Measurements from ENCODE around the gene PCBP3.

PCBP3 gene

DNA sequence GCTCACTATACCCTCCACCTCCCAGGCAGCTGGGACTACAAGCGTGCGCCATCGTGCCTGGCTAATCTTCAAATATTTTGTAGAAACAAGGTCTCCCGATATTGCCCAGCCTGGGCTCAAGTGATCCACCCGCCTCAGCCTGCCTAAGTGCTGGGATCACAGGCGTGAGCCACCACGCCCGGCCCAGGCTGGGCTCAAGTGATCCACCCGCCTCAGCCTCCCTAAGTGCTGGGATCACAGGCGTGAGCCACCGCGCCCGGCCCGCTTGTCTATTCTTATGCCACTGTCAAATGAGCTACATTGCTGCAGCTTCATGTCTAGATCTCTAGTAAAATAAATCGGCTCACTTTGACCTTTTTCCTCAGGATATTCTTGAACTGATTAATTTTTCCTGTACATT, 230.3 kb downstream of the PCBP3 start:
- TF ChIP-seq, protein P1, sequence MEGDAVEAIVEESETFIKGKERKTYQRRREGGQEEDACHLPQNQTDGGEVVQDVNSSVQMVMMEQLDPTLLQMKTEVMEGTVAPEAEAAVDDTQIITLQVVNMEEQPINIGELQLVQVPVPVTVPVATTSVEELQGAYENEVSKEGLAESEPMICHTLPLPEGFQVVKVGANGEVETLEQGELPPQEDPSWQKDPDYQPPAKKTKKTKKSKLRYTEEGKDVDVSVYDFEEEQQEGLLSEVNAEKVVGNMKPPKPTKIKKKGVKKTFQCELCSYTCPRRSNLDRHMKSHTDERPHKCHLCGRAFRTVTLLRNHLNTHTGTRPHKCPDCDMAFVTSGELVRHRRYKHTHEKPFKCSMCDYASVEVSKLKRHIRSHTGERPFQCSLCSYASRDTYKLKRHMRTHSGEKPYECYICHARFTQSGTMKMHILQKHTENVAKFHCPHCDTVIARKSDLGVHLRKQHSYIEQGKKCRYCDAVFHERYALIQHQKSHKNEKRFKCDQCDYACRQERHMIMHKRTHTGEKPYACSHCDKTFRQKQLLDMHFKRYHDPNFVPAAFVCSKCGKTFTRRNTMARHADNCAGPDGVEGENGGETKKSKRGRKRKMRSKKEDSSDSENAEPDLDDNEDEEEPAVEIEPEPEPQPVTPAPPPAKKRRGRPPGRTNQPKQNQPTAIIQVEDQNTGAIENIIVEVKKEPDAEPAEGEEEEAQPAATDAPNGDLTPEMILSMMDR (conservative IDR thresholded peaks at IDR 0.05; ENCODE audit: low read depth, low read length) = no peak
- Histone ChIP-seq H3K4me1 (ENCODE audit: low read depth, poor library complexity, severe bottlenecking) (no peaks in the 10 kb centered on the region), H3K4me3 (IDR thresholded peaks at IDR 0.05; ENCODE audit: insufficient read depth, low read depth, low read length) (no peak overlapping the region)

DNA sequence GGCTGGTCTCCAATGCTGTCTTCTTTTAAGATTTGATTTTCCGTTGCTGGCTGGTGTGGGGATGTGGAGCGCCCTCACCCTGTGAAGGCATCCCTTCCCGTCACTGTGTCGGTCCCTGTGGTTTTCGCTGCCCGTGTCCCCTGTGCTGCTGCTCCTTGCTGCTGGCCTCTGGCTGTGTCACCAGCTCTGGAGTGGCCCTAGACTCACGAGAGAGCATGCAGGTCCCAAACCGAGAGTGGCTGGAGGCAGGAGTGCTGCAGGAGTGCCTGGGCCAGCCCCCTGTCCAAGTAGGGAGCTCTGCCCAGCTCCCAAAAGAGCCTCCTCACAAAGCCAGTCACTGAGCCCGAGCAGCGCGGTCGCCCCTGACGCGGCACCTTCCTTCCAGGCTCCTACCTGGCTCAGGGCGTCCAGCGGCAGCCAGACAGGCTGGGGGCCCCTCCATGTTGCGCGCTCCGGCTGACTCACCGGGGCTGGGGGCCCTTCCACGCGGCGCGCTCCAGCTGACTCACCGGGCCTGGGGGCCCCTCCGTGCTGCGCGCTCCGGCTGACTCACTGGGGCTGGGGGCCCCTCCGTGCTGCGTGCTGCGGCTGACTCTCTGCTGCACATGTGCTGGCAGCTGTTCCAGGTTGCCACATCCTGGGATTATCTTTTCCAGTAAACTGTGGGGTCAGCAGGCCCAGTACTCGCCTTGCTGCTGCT, 231.3 kb downstream of the PCBP3 start:
- Histone ChIP-seq H2AFZ (ENCODE audit: low read depth) (no peak overlapping the region), H3K27me3 (ENCODE audit: insufficient read depth, low read depth) (peaks cover 86% of the 10 kb centered on the region), H3K36me3 (ENCODE audit: insufficient read depth) (no peaks in the 10 kb centered on the region), H3K27ac (no peak overlapping the region), H4K20me1 (ENCODE audit: insufficient read depth) (no peaks in the 10 kb centered on the region), H3K4me1 (ENCODE audit: low read depth, poor library complexity, severe bottlenecking) (no peaks in the 10 kb centered on the region), H3K4me2 (no peak overlapping the region), H3K4me3 (IDR thresholded peaks at IDR 0.05; ENCODE audit: insufficient read depth, low read depth, low read length) (no peak overlapping the region), H3K9ac (no peak overlapping the region), H3K79me2 (ENCODE audit: insufficient read depth, low read depth) (no peaks in the 10 kb centered on the region)
- TF ChIP-seq, protein P1 (conservative IDR thresholded peaks at IDR 0.05; ENCODE audit: low read depth, low read length) = no peak

More for the DNA sequence above, 230.3 kb downstream of the PCBP3 start:
- Histone ChIP-seq H3K4me2 (no peak overlapping the region), H3K79me2 (ENCODE audit: insufficient read depth, low read depth) (no peaks in the 10 kb centered on the region), H4K20me1 (ENCODE audit: insufficient read depth) (no peaks in the 10 kb centered on the region), H3K27ac (no peak overlapping the region), H3K36me3 (ENCODE audit: insufficient read depth) (no peaks in the 10 kb centered on the region), H3K27me3 (ENCODE audit: insufficient read depth, low read depth) (peaks cover 86% of the 10 kb centered on the region), H2AFZ (ENCODE audit: low read depth) (no peak overlapping the region), H3K9ac (no peak overlapping the region)

DNA sequence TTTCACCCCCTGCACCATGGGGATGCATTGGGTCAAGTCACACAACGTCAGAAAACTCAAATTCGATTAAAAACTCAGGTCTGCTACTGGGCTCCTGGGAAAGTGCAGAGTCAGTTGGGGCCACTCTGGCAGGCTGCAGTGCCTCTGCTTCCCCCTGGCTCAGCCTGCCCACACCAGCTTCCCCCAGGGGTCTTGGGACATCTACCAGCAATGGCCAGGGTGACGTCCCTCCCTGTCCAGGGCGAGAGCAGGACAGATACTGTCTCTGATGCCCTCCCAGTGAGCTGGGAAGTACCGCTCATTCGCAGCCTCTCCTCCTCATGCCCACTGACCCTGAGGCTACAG, 231.9 kb downstream of the PCBP3 start:
- no peak overlapping the region for H3K27ac ChIP-seq
- peaks cover 86% of the 10 kb centered on the region for H3K27me3 ChIP-seq (ENCODE audit: insufficient read depth, low read depth)
- H3K4me2 ChIP-seq = no peak overlapping the region
- H3K36me3 ChIP-seq (ENCODE audit: insufficient read depth) = no peaks in the 10 kb centered on the region
- H3K9ac ChIP-seq = no peak overlapping the region
- no peak overlapping the region for H3K4me3 ChIP-seq (IDR thresholded peaks at IDR 0.05; ENCODE audit: insufficient read depth, low read depth, low read length)
- no peaks in the 10 kb centered on the region for H4K20me1 ChIP-seq (ENCODE audit: insufficient read depth)
- TF ChIP-seq, protein P1 (conservative IDR thresholded peaks at IDR 0.05; ENCODE audit: low read depth, low read length) = no peak
- no peak overlapping the region for H2AFZ ChIP-seq (ENCODE audit: low read depth)
- no peaks in the 10 kb centered on the region for H3K79me2 ChIP-seq (ENCODE audit: insufficient read depth, low read depth)
- H3K4me1 ChIP-seq (ENCODE audit: low read depth, poor library complexity, severe bottlenecking) = no peaks in the 10 kb centered on the region

DNA sequence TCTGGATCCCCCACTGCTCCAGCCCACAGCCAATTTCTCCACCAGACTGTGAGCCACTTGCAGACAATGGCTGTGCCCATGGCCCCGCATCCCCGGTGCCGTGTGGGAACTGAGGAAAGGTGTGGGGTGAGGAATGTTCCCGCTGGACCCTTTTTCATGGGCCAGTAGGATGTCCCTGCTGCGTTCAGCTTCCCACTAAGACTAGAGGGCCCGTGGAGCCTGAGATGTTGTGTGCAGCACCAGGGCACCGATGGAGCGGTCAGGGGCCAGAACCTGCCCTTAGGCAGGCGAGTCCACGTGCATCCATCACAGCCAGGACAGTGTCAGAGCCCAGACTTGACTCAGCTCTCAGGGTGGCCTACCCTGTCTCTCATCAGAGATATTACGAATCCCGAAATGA, 232.4 kb downstream of the PCBP3 start:
- H3K27ac ChIP-seq = no peak overlapping the region
- H3K9ac ChIP-seq = no peak overlapping the region
- H2AFZ ChIP-seq (ENCODE audit: low read depth) = no peak overlapping the region
- H3K4me2 ChIP-seq = no peak overlapping the region
- no peaks in the 10 kb centered on the region for H4K20me1 ChIP-seq (ENCODE audit: insufficient read depth)
- TF ChIP-seq, protein P1 (conservative IDR thresholded peaks at IDR 0.05; ENCODE audit: low read depth, low read length) = no peak
- H3K36me3 ChIP-seq (ENCODE audit: insufficient read depth) = no peaks in the 10 kb centered on the region
- peaks cover 86% of the 10 kb centered on the region for H3K27me3 ChIP-seq (ENCODE audit: insufficient read depth, low read depth)
- H3K4me1 ChIP-seq (ENCODE audit: low read depth, poor library complexity, severe bottlenecking) = no peaks in the 10 kb centered on the region
- no peak overlapping the region for H3K4me3 ChIP-seq (IDR thresholded peaks at IDR 0.05; ENCODE audit: insufficient read depth, low read depth, low read length)
- H3K79me2 ChIP-seq (ENCODE audit: insufficient read depth, low read depth) = no peaks in the 10 kb centered on the region
